ENCODE measurements around the gene SETD4.

DNA sequence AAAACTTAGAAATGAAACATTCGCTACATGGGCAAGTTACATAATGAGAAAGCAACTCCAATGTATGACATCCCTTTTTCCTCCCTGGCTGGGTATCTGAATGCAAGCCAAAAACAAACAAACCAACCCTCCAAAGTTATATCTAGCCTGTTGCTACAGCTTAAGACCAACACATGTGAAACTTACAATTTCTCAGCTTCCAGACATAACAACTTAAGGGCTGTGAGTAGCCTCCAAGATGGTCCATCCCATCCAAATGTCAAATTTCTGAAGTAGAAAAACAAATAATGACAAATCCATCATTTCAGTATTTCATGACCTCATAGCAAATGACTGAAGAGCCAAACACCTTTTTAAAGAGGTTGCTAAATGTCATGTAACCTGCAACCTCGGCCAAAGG lies 19.9 kb downstream of the SETD4 start:
- TF ChIP-seq, protein P1, sequence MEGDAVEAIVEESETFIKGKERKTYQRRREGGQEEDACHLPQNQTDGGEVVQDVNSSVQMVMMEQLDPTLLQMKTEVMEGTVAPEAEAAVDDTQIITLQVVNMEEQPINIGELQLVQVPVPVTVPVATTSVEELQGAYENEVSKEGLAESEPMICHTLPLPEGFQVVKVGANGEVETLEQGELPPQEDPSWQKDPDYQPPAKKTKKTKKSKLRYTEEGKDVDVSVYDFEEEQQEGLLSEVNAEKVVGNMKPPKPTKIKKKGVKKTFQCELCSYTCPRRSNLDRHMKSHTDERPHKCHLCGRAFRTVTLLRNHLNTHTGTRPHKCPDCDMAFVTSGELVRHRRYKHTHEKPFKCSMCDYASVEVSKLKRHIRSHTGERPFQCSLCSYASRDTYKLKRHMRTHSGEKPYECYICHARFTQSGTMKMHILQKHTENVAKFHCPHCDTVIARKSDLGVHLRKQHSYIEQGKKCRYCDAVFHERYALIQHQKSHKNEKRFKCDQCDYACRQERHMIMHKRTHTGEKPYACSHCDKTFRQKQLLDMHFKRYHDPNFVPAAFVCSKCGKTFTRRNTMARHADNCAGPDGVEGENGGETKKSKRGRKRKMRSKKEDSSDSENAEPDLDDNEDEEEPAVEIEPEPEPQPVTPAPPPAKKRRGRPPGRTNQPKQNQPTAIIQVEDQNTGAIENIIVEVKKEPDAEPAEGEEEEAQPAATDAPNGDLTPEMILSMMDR (IDR thresholded peaks at IDR 0.05): no peak
- no peak for TF ChIP-seq POLR2A (IDR thresholded peaks at IDR 0.05)
